GM21576 (cell line): Measurements from ENCODE around the gene DHX57.
A peak's percentile ranks its signal among the peaks of the same experiment; 100 is the strongest.

Source experiments
- ATAC-seq: cut with Tn5 transposase; IDR thresholded peaks from one replicate; pipeline ENCODE4 v1.9.1; 2021; ENCODE audit warnings: mild to moderate bottlenecking, moderate library complexity; ENCODE audit not compliant: unreplicated experiment

DHX57 gene

GRCh38 chr2:38751596-38752410 is 123.9 kb downstream of the DHX57 start:
- peak; percentile 5 for ATAC-seq

DNA sequence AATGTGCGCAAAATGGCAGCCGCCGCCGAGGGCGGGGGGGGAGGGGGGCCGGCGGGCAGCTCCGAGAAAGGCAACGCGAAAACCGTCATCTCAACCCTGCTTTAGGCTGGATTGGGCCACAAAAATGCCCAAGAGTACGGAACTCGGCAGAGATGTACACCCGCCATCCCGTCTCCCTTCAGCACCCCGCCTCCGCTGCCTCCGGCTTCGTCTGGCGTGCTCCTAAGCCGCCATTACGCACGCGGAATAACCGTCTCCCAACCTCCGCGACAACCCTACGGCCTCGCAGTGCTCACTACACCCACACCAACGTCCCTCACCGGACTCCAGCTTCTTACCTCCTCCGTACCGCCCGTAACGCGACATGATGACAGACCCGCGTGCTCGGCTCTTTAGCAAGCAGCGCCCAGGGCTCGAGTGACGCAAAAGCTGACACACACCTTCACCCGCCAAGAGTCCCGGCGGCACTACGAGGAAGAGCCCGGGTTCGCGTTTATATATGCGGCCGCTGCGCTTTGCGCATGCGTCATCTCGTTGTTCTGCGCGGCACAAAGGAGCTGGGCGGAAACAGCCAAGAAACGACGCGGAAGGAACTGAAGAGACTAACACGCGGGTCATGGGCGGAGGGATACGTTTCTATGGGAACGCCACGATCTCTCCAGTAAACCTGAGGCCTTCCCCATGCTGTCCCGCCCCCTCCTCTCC is 124.7 kb downstream of the DHX57 start, which contains the start of gene SRSF7:
TSS of gene SRSF7 (minus strand) at position 471 of the 705 bp plus-strand sequence. CDS start at position 366, 105 bp downstream.
- ATAC-seq = peak; percentile 73

- peak; percentile 39 for ATAC-seq
These were observed 125.5 kb downstream of the DHX57 start for GRCh38 chr2:38750011-38750890.

DNA sequence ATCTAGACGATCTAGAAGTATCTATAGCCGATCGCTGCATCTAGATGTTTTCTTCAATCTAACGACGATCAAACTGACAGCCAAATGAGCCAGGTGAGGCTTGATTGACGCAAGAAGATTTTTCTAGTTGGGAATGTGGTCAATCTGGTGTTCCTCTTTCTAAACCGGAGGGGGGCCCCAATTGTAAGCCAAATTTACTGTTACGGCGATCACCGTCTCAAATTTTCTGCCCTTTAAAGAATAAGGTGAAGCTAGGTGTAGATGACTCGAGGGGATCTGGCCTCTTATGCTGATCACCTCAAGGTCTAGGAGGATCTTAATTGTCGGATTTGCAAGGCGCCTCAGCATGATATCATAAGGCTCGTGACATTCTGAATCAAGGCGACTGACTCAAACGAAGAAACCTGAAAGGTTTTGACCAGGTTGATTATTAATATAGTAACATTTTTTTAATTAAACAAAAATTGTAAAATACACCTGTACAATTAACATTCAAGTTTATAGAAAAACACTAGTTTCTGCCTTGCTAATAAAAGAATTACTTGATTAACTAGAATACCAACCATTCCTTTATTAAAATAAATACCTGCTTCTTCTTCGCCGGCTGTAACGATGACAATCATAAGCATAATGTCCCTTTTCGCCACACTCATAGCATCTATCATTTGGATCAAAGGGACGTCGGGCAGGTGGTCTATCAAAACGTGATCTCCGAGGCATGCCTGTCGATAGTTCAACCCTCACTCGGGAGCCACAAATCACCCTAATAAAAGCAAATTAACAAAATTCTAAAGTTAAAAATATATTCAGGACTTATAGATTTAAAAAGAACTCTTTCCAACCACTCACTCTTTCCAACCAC is 126.6 kb downstream of the DHX57 start:
- ATAC-seq = no peak

- no peak for ATAC-seq
These were observed 127.3 kb downstream of the DHX57 start for GRCh38 chr2:38748391-38748790.

GRCh38 chr2:38747819-38748218 is 127.9 kb downstream of the DHX57 start:
- ATAC-seq = no peak
